HEK293T (cell line): Measurements from ENCODE around the gene ATP13A2.

Experiments used
- CTCF ChIA-PET: fragments of 350-600 bp; formaldehyde crosslinking; extraction: SDS; loops from one replicate; lab custom pipeline; 2021; ENCODE audit warnings: antibody characterized with exemption, inconsistent platforms; lab: Yijun Ruan, JAX
- POLR2A ChIA-PET: fragments of 350-600 bp; formaldehyde crosslinking; extraction: SDS; loops from one replicate; lab custom pipeline; 2020; ENCODE audit warnings: antibody characterized with exemption, inconsistent platforms; lab: Yijun Ruan, JAX
- DNase-seq: peaks from one replicate; pipeline ENCODE4 v3.0.0; 2012; ENCODE audit warnings: mixed read lengths; ENCODE audit errors: extremely low spot score
- ARNT ChIP-seq: fragments of 450-650 bp; IDR thresholded peaks from 2 replicates; pipeline ENCODE4 v1.6.1; 2017; ENCODE audit warnings: mild to moderate bottlenecking
- BHLHE40 ChIP-seq: fragments of 450-650 bp; IDR thresholded peaks from 2 replicates; pipeline ENCODE4 v1.6.1; 2016; ENCODE audit warnings: mild to moderate bottlenecking, moderate library complexity, borderline replicate concordance
- CTBP1 ChIP-seq: fragments of 450-650 bp; IDR thresholded peaks from 2 replicates; pipeline ENCODE4 v1.6.1; 2016; ENCODE audit warnings: borderline replicate concordance
- ELF4 ChIP-seq: fragments of 450-650 bp; IDR thresholded peaks from 2 replicates; pipeline ENCODE4 v1.6.1; 2017; ENCODE audit warnings: antibody characterized with exemption
- FOXA1 ChIP-seq: fragments of 450-650 bp; IDR thresholded peaks from 2 replicates; pipeline ENCODE4 v1.6.1; 2016; ENCODE audit warnings: mild to moderate bottlenecking
- FOXK2 ChIP-seq: fragments of 450-650 bp; IDR thresholded peaks from 2 replicates; pipeline ENCODE4 v1.6.1; 2016; ENCODE audit warnings: mild to moderate bottlenecking
- FOXM1 ChIP-seq: fragments of 450-650 bp; IDR thresholded peaks from 2 replicates; pipeline ENCODE4 v1.6.1; 2017; ENCODE audit warnings: mild to moderate bottlenecking, borderline replicate concordance
- HDGF ChIP-seq: fragments of 450-650 bp; IDR thresholded peaks from 2 replicates; pipeline ENCODE4 v1.6.1; 2017; ENCODE audit warnings: antibody characterized with exemption, borderline replicate concordance
- L3MBTL2 ChIP-seq: fragments of 450-650 bp; conservative IDR thresholded peaks from 2 replicates; pipeline ENCODE4 v1.6.1; 2016; ENCODE audit warnings: mild to moderate bottlenecking
- LEF1 ChIP-seq: fragments of 450-650 bp; IDR thresholded peaks from 2 replicates; pipeline ENCODE4 v1.6.1; 2017; ENCODE audit warnings: mild to moderate bottlenecking, borderline replicate concordance
- NFRKB ChIP-seq: fragments of 450-650 bp; IDR thresholded peaks from 2 replicates; pipeline ENCODE4 v1.6.1; 2016; ENCODE audit warnings: mild to moderate bottlenecking, moderate library complexity
- PKNOX1 ChIP-seq: fragments of 450-650 bp; IDR thresholded peaks from 2 replicates; pipeline ENCODE4 v1.6.1; 2016
- SP1 ChIP-seq: fragments of 450-650 bp; IDR thresholded peaks from 2 replicates; pipeline ENCODE4 v1.6.1; 2017
- SUZ12 ChIP-seq: fragments of 450-650 bp; IDR thresholded peaks from 2 replicates; pipeline ENCODE4 v1.6.1; 2016; ENCODE audit warnings: mild to moderate bottlenecking
- TARDBP ChIP-seq: fragments of 450-650 bp; IDR thresholded peaks from 2 replicates; pipeline ENCODE4 v1.6.1; 2016
- ZNF384 ChIP-seq: fragments of 450-650 bp; IDR thresholded peaks from 2 replicates; pipeline ENCODE4 v1.6.1; 2016

The ATP13A2 gene

DNA sequence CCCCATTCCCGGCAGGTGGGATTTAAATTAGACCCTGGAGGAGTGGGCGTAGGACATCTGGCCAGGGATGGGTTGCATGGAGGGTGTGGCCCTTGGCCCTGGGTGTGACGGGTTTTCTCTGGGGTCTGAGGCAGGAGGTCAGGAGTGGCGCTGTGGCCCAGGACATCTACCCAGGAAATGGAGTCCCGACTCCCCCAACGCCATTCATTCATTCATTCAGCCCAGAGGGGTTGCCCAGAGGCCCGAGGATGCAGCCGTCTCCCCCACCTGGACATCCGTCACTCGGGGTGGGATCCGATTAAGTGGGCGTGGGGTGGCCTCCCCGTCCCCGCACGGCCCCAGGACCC lies 663 bp downstream of the ATP13A2 start:
- DNase-seq, result no peak
- ChIA-PET POLR2A (no interaction called here), CTCF (interaction anchor here (1.0 kb wide), 1 partner anchor 24 kb away, joined by 4 read pairs; no protein-coding TSS in a partner anchor)
- no peak for TF ChIP-seq CTBP1
- no peak for TF ChIP-seq FOXA1
- TF ChIP-seq ZNF384, result no peak
- no peak for TF ChIP-seq PKNOX1
- TF ChIP-seq ARNT, result no peak
- TF ChIP-seq TARDBP, result no peak
- no peak for TF ChIP-seq SP1
- TF ChIP-seq L3MBTL2, result no peak
- no peak for TF ChIP-seq ELF4
- TF ChIP-seq HDGF, result no peak
- TF ChIP-seq BHLHE40, result no peak

DNA sequence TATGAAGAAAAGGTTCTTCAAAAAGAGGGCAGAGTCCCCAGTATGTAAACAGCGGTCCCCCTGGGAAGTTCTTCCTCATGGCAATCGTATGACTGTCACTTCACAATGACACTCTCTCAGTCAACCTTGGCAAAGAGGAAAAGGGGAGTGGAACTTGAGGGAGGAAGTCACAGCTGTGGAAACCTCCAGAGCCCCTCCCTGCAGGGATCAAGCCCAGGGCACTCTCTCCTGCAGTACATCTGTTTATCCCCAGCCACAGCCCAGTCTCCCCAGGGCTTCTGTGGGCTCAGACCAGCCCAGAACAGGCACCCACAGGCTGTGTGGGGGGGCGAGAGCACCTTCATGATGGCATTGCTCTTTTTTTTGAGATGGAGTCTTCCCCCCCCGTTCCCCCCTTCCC lies 2.0 kb downstream of the ATP13A2 start:
- no peak for DNase-seq
- TF ChIP-seq ELF4 (no peak), SP1 (no peak), NFRKB (no peak), CTBP1 (no peak)
- CTCF ChIA-PET, result interaction anchor here (0.6 kb wide), 2 partner anchors 28 to 47 kb away, joined by 4 to 10 read pairs; no protein-coding TSS in a partner anchor
- POLR2A ChIA-PET, result no interaction called here

DNA sequence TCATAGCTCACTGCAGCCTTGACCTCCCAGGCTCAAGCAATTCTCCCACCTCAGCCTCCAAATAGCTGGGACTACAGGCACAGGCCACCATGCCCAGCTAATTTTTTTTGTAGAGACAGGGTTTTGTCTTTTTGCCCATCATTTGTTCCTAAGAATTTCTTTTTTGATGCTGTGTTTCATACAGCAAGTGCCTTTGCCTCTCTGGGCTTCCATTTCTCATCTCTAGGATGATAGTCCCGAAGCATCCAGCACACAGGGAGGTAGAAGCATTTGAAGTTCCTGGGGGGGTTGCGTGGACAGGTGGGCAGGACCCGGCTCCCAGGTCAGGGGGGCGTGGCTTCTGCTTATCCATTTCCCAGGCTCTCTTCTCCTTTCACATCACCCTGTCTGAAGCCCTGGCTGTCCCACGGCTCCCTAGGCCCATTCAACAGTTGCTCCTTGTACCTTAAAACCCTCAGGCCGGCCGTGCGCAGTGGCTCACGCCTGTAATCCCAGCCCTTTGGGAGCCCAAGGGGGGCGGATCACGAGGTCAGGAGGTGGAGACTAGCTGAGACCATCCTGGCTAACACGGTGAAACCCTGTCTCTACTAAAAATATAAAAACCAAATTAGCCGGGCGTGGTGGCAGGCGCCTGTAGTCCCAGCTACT lies 3.4 kb downstream of the ATP13A2 start:
- ChIA-PET POLR2A (interaction anchor here (1.1 kb wide), 1 partner anchor 106 kb away, joined by 3 read pairs; no protein-coding TSS in a partner anchor), CTCF (no interaction called here)
- no peak for DNase-seq
- TF ChIP-seq LEF1 (no peak), FOXM1 (no peak), SUZ12 (no peak), PKNOX1 (no peak), BHLHE40 (no peak), ZNF384 (no peak), SP1 (no peak), L3MBTL2 (no peak), FOXA1 (no peak), NFRKB (no peak), ELF4 (no peak)

DNA sequence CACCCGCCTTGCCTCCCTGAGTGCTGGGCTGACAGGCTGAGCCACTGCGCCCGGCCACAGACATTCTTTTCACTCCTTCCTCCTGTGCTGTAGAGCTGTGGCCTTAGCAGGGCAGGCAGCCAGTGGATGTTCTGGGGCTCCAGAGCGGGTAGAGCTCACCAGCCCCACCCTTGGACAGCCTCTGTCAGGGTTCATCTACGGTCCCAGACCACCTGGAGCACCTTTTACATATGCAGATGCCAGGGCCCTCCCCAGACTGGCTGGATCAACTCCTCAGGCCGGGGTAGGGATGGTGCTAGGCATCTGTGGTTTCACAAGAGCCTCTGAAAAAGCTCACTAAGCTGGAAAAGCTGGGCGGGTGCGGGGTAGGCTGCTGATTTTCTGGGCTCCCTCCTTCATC lies 4.6 kb downstream of the ATP13A2 start:
- DNase-seq, result no peak
- ChIA-PET CTCF (no interaction called here), POLR2A (no interaction called here)
- no peak for TF ChIP-seq FOXK2
- TF ChIP-seq FOXA1, result no peak
- TF ChIP-seq TARDBP, result no peak
- TF ChIP-seq L3MBTL2, result no peak
- no peak for TF ChIP-seq CTBP1
- TF ChIP-seq NFRKB, result no peak
- TF ChIP-seq HDGF, result no peak
- no peak for TF ChIP-seq LEF1
- no peak for TF ChIP-seq ZNF384
- no peak for TF ChIP-seq PKNOX1
- no peak for TF ChIP-seq ELF4
- no peak for TF ChIP-seq SUZ12
- no peak for TF ChIP-seq SP1

GRCh38 chr1:17005365-17005740 lies 6.4 kb downstream of the ATP13A2 start:
- POLR2A ChIA-PET, result no interaction called here
- CTCF ChIA-PET, result interaction anchor here (1.0 kb wide), 1 partner anchor 18 kb away, joined by 4 read pairs; no protein-coding TSS in a partner anchor
- TF ChIP-seq FOXM1 (no peak), SUZ12 (no peak), LEF1 (no peak), FOXK2 (no peak), NFRKB (no peak), HDGF (no peak), ELF4 (no peak), BHLHE40 (no peak), FOXA1 (no peak)
- no peak for DNase-seq

DNA sequence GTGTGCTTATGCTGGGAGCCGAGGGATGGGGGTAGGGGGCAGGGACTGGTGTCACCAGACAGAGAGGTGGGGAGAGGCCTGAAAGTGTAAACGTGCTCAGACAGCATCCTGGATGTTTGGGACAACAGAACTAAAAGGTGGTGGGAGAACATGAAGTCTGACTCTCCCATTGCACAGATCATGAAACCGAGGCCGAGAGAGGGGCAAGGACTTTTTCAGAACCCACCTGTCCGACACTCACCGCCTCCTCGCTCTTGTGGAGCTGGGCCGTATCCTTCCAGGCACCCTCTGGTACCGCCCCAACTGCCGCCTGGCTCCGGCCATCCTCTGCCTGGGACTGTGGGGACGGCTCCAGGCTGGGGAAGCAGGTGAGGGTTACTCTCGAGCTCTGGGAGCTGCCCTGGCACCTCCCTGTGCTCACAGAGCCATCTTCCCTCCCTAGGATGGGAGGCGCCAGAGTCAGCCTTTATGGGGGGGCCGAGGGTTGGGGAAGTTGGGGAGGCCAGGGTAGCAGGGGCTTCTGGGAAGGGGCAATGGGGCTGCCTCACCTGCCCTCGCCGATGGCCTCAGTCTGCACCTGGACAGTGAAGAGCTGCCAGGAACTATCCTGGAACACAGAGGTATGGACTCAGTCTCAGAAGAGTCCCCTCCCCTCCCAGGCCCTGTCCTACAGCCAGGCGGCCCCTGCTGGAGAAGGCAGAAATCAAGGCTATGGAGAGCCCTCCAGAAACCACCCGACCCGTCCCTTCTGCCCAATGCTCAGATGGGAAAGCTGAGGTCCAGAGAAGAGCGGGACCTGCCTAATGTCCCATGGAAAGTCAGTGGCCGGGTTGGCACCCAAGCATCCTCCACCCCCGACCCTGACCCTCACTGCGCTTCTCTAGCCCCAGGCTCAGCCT lies 7.0 kb downstream of the ATP13A2 start:
- ChIA-PET CTCF (no interaction called here), POLR2A (no interaction called here)
- TF ChIP-seq ZNF384 (no peak), HDGF (no peak)
- DNase-seq, result peak; percentile 55
